ENCODE measurements around the gene DACT3.

Gene DACT3

GRCh38 chr19:46600384-46601317, 60.3 kb downstream of the DACT3 start:
- DNase-seq (ENCODE audit: low read depth), result peak; percentile 100
- no peak for TF ChIP-seq CTCF (IDR thresholded peaks at IDR 0.05; ENCODE audit: insufficient read depth, low read depth, low read length, missing control alignments)
- H3K4me3 ChIP-seq (ENCODE audit: low read depth, low read length), result peak overlapping the region; percentile 70

- DNase-seq (ENCODE audit: low read depth), result peak; percentile 24
- no peak for TF ChIP-seq CTCF (IDR thresholded peaks at IDR 0.05; ENCODE audit: insufficient read depth, low read depth, low read length, missing control alignments)
- peak overlapping the region; percentile 70 for H3K4me3 ChIP-seq (ENCODE audit: low read depth, low read length)
These were observed 61.1 kb downstream of the DACT3 start for GRCh38 chr19:46599716-46600373.

- DNase-seq (ENCODE audit: low read depth), result no peak
- no peak overlapping the region for H3K4me3 ChIP-seq (ENCODE audit: low read depth, low read length)
- TF ChIP-seq CTCF (IDR thresholded peaks at IDR 0.05; ENCODE audit: insufficient read depth, low read depth, low read length, missing control alignments), result no peak
These were observed 62.5 kb downstream of the DACT3 start for GRCh38 chr19:46598372-46598917.

Data from GM12865 (cell line).